Muscle layer of colon (tissue), 2 donors: ENCODE results near the gene TTC3.

Source experiments
- H3K27ac ChIP-seq: one replicate; pipeline ENCODE4 v1.7.0; 2013; ENCODE audit warnings: low read depth, mild to moderate bottlenecking, low read length, moderate library complexity
- H3K27me3 ChIP-seq, 2 donors: one replicate each; pipeline ENCODE4 v1.7.0; 2013; ENCODE audit warnings: low read length in 2 of 2, mild to moderate bottlenecking in 2 of 2; ENCODE audit not compliant: insufficient read depth in 2 of 2, control insufficient read depth in 1 of 2
- H3K36me3 ChIP-seq: one replicate; pipeline ENCODE4 v1.7.0; 2013; ENCODE audit warnings: mild to moderate bottlenecking, low read length; ENCODE audit not compliant: insufficient read depth
- H3K4me1 ChIP-seq: one replicate; pipeline ENCODE4 v1.7.0; 2013; ENCODE audit warnings: mild to moderate bottlenecking, low read length; ENCODE audit not compliant: insufficient read depth
- H3K4me3 ChIP-seq, 2 donors: one replicate each; pipeline ENCODE4 v1.7.0; 2013; ENCODE audit warnings: low read length in 2 of 2, low read depth in 1 of 2, mild to moderate bottlenecking in 1 of 2, moderate library complexity in 1 of 2
- H3K9ac ChIP-seq: one replicate; pipeline ENCODE4 v1.7.0; 2013; ENCODE audit warnings: low read length
- H3K9me3 ChIP-seq: one replicate; pipeline ENCODE4 v1.7.0; 2013; ENCODE audit warnings: mild to moderate bottlenecking, low read length
- donor health status: abdominal sarcoma.
- donor health status: Adenocarcinoma of cecum.

Gene TTC3

GRCh38 chr21:37077403-37077802, 4.3 kb downstream of the TTC3 start:
- no peak overlapping the region for H3K9ac ChIP-seq
- no peaks in the 10 kb centered on the region for H3K36me3 ChIP-seq
- H3K27me3 ChIP-seq, result no peaks in the 10 kb centered on the region
- no peak overlapping the region for H3K4me3 ChIP-seq
- no peak overlapping the region for H3K27ac ChIP-seq
- H3K9me3 ChIP-seq, result no peaks in the 10 kb centered on the region
- H3K4me1 ChIP-seq, result peaks cover 3% of the 10 kb centered on the region

DNA sequence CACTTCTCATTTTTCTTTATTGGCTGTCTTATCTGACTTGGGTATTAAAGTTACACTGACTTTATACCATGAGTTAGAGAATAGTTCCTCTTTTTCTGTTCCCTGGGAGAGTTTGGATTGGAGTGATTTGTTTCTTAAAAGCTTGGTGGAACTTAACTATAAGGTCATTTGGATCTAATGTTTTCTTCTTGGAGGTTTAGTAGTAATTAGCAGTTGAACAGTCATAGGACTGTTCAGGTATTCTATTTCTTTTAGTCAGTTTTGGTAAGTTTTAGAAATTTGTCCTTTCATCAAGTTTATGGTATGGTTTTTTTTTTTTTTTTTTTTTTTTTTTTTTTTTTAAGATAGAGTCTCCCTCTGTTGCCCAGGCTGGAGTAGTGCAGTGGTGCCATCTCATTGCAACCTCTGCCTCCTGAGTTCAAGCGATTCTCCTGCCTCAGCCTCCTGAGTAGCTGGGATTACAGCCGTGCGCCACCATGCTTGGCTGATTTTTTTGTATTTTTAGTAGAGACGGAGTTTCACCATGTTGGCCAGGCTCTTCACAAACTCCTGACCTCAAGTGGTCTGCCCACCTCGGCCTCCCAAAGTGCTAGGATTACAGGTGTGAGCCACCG, 6.3 kb downstream of the TTC3 start:
- Histone ChIP-seq H3K27ac (no peak overlapping the region), H3K4me3 (no peak overlapping the region)

DNA sequence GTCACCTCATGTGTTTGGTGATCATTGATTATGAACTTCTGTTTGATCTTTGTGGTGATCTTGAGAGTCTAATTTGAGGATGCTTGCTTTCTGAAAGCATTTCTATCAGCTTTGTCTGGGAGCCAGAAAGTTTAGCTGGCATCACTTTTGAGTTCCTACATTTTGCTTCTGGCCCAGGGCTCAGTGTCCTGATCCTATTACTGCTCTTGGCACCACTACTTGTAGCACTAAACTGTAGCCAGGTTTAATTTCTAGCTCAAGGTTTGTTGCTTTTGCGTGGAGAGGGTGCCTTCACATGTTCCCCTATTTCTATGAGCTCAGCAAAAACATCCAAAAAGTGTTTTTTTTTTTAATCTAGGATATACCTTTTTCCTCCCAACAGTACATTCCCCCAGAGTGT, 9.3 kb downstream of the TTC3 start:
- no peak overlapping the region for H3K27ac ChIP-seq
- H3K27me3 ChIP-seq, result no peaks in the 10 kb centered on the region
- no peak overlapping the region for H3K4me3 ChIP-seq

More for the DNA sequence above, 6.3 kb downstream of the TTC3 start:
- no peaks in the 10 kb centered on the region for H3K9me3 ChIP-seq
- H3K9ac ChIP-seq, result no peak overlapping the region
- no peaks in the 10 kb centered on the region for H3K27me3 ChIP-seq
- peaks cover 13% of the 10 kb centered on the region for H3K4me1 ChIP-seq
- H3K36me3 ChIP-seq, result no peaks in the 10 kb centered on the region

GRCh38 chr21:37082856-37083528, 9.9 kb downstream of the TTC3 start:
- H3K27me3 ChIP-seq, result no peaks in the 10 kb centered on the region
- peaks cover 17% of the 10 kb centered on the region for H3K4me1 ChIP-seq
- H3K9me3 ChIP-seq, result no peaks in the 10 kb centered on the region
- no peaks in the 10 kb centered on the region for H3K36me3 ChIP-seq
- no peak overlapping the region for H3K9ac ChIP-seq
- no peak overlapping the region for H3K27ac ChIP-seq
- no peak overlapping the region for H3K4me3 ChIP-seq

More for the DNA sequence above, 9.3 kb downstream of the TTC3 start:
- Histone ChIP-seq H3K36me3 (no peaks in the 10 kb centered on the region), H3K9ac (no peak overlapping the region), H3K9me3 (no peaks in the 10 kb centered on the region), H3K4me1 (peaks cover 17% of the 10 kb centered on the region)

DNA sequence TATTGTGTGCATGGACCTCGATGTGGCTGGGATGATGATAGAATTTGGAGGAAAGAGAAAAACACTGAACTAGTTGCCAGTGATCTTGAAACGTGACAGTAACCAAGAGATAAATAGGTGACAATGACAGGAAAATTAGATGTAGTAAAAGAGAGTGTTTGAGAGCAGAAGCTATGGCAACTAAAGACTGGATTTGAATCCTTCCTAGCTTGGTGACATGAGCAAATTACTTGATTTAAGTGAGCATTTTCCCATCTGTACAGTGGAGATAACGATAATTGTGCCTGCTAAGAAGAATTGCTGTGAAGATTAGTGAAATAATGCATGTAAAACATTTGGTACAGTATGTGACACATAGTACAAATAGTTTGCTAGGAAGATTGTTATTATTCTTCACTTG, 12.7 kb downstream of the TTC3 start:
- Histone ChIP-seq H3K4me3 (no peak overlapping the region), H3K4me1 (peaks cover 17% of the 10 kb centered on the region), H3K27ac (no peak overlapping the region), H3K9ac (no peak overlapping the region), H3K27me3 (no peaks in the 10 kb centered on the region), H3K36me3 (peaks cover 12% of the 10 kb centered on the region), H3K9me3 (no peaks in the 10 kb centered on the region)

DNA sequence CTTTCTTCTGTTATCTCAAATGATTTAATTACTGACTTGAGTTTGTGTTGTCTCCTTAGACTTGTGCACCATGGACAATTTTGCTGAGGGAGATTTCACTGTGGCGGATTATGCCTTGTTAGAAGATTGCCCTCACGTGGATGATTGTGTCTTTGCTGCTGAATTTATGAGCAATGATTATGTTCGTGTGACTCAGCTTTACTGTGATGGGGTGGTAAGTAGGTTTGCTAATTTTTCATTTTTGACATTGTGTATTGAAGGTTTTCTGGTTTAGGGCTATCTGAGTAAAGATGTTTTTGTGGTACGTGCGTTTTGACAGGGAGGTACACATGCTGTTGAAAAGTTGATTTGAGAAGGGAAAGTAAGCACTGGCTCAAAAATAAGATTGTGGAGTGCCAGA, 14.1 kb downstream of the TTC3 start:
- H3K27ac ChIP-seq, result no peak overlapping the region
- no peak overlapping the region for H3K4me3 ChIP-seq
- no peak overlapping the region for H3K9ac ChIP-seq
- H3K9me3 ChIP-seq, result no peaks in the 10 kb centered on the region
- H3K27me3 ChIP-seq, result no peaks in the 10 kb centered on the region
- H3K4me1 ChIP-seq, result peaks cover 17% of the 10 kb centered on the region
- H3K36me3 ChIP-seq, result peaks cover 13% of the 10 kb centered on the region

DNA sequence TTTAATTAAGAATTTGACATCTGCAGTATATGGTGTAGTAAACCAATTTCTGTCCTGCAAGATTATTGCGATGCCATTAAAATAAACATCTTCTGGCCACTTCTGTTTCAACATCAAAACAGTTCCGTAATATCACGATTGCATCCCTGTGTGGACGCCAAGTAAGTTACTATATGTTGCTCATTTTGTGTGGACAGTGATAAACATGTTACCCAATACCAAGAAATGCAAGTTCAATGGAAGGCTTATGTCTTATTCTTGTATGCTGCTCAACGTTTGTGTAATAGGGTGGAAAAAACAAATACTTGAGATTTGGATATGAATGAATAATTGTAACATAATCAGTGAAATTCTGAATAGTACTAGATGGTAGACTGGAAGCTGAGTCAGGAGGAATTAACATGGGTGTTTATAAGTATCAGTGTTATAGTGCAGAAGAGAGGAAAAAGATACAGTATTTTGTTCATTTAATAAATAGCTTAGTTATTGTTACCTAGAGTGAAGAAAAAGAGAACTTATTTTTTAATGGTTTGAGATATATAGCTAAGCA, 15.2 kb downstream of the TTC3 start:
- Histone ChIP-seq H3K4me1 (peaks cover 8% of the 10 kb centered on the region), H3K36me3 (peaks cover 13% of the 10 kb centered on the region), H3K27me3 (no peaks in the 10 kb centered on the region), H3K4me3 (no peak overlapping the region), H3K9me3 (no peaks in the 10 kb centered on the region), H3K27ac (no peak overlapping the region), H3K9ac (no peak overlapping the region)

DNA sequence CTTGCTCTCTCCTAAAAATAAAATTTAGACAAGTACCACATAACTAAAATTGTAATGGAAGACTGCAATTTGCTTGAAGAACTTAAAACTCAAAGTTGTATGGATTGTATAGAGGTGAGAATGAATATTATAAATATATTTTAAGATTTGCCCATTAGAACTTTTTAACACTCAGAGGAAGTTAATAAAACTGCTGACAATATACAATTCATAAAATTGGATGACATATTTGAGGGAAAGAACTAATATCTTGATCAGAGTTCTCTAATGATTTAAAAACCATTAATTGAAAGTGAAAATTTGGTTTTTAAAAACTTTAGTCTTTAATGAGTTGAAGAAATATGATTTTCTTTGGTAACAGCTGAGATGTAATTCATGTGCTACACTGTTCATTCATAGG, 20.9 kb downstream of the TTC3 start:
- H3K9me3 ChIP-seq, result no peaks in the 10 kb centered on the region
- no peak overlapping the region for H3K27ac ChIP-seq
- H3K9ac ChIP-seq, result no peak overlapping the region
- no peaks in the 10 kb centered on the region for H3K4me1 ChIP-seq
- no peak overlapping the region for H3K4me3 ChIP-seq
- H3K27me3 ChIP-seq, result no peaks in the 10 kb centered on the region
- peaks cover 43% of the 10 kb centered on the region for H3K36me3 ChIP-seq

DNA sequence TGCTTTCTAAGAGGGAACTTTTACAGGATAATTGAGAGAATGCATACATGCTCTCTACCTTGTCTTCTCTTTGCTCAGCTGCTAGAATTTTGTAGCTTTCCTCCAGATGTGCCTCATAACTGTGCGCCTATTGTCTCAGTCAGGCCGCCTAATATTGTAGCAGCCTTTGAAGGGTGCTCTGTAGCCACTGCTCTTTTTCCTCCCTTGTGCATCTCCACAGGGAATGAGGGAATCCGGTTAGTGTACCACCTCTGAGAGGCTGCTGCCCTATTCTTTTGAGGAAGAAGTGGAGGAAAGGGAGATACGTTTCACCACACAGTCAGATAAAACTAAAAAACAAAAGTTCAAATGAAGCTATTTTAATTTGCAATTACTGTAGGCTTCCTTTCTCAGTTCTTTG, 22.8 kb downstream of the TTC3 start:
- no peak overlapping the region for H3K27ac ChIP-seq
- no peak overlapping the region for H3K9ac ChIP-seq
- no peaks in the 10 kb centered on the region for H3K9me3 ChIP-seq
- no peaks in the 10 kb centered on the region for H3K27me3 ChIP-seq
- peaks cover 35% of the 10 kb centered on the region for H3K36me3 ChIP-seq
- H3K4me3 ChIP-seq, result no peak overlapping the region
- no peaks in the 10 kb centered on the region for H3K4me1 ChIP-seq

DNA sequence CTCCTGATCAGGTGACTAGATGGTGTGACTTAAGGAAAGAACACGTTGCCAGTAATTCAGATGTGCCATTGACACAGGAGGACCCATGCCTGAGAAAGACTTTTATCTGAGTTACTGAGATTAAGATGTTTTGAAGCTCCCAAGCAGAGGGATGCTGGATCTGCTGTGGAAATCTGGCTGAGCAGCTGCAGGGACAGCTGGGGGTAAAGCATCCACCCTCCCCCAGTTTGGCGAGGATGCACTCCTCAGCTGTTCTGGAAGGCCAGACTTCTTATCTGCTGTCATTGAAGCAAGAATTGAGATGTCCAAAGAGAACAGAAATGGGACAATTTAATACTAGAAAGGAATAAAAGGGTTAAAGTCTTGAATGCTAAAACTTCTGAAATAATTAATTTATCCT, 25.7 kb downstream of the TTC3 start:
- Histone ChIP-seq H3K36me3 (peaks cover 35% of the 10 kb centered on the region), H3K27me3 (no peaks in the 10 kb centered on the region), H3K27ac (no peak overlapping the region), H3K9ac (no peak overlapping the region), H3K9me3 (no peaks in the 10 kb centered on the region), H3K4me3 (no peak overlapping the region), H3K4me1 (no peaks in the 10 kb centered on the region)

DNA sequence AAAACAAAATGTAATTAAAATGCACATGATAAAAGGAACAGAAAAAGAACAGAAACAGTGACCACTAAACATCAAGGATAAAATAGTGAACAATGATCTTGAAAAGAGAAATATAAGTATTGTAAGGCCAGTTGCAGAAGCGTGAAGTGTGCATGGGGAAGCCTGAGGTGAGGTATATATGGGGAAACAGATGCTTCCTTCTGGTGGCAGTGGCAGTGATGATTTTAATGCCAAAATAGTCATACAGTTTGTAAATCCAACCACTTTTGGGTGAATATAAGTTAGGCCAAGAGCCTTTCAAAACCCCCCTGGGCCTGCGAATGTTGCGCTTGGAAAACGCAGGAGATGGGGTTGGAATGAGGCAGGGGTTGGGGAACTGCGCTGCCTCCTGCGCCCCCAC, 27.3 kb downstream of the TTC3 start:
- H3K27me3 ChIP-seq, result no peaks in the 10 kb centered on the region
- peaks cover 35% of the 10 kb centered on the region for H3K36me3 ChIP-seq
- no peak overlapping the region for H3K4me3 ChIP-seq
- no peak overlapping the region for H3K27ac ChIP-seq
- H3K9me3 ChIP-seq, result no peaks in the 10 kb centered on the region
- H3K9ac ChIP-seq, result no peak overlapping the region
- H3K4me1 ChIP-seq, result no peaks in the 10 kb centered on the region

- Histone ChIP-seq H3K9ac (no peak overlapping the region), H3K4me3 (no peak overlapping the region), H3K27ac (no peak overlapping the region), H3K36me3 (peaks cover 28% of the 10 kb centered on the region), H3K27me3 (no peaks in the 10 kb centered on the region), H3K4me1 (no peaks in the 10 kb centered on the region), H3K9me3 (no peaks in the 10 kb centered on the region)
These were observed 28.3 kb downstream of the TTC3 start for GRCh38 chr21:37101384-37101783.
